Measurements from ENCODE around the gene SELENOO.
A peak's percentile ranks its signal among the peaks of the same experiment; 100 is the strongest.
"Not testable (repeated sequence)": the region's sequence is repeated elsewhere in the genome, so short reads cannot be mapped to it uniquely, and the experiment has no call there.

Gene SELENOO

GRCh38 chr22:50203288-50203687 is 2.5 kb downstream of the SELENOO start:
- DNase-seq (ENCODE audit: low read depth) = no peak
- H3K4me3 ChIP-seq (ENCODE audit: low read depth, low read length) = no peak overlapping the region
- TF ChIP-seq MYC (IDR thresholded peaks at IDR 0.05; ENCODE audit: low read depth, low read length) (no peak), CTCF (IDR thresholded peaks at IDR 0.05; ENCODE audit: low read depth, low read length) (no peak), POLR2A (IDR thresholded peaks at IDR 0.05; ENCODE audit: extremely low read depth, insufficient read length) (no peak), MAX (IDR thresholded peaks at IDR 0.05; ENCODE audit: low read depth, low read length) (no peak)

GRCh38 chr22:50204571-50204970 is 3.8 kb downstream of the SELENOO start:
- no peak overlapping the region for H3K4me3 ChIP-seq (ENCODE audit: low read depth, low read length)
- no peak for TF ChIP-seq POLR2A (IDR thresholded peaks at IDR 0.05; ENCODE audit: extremely low read depth, insufficient read length)
- DNase-seq (ENCODE audit: low read depth) = no peak

- not testable (repeated sequence) for H3K4me3 ChIP-seq (ENCODE audit: low read depth, low read length); DNase-seq (ENCODE audit: low read depth)
Measured at GRCh38 chr22:50204998-50205397, 4.2 kb downstream of the SELENOO start.

GRCh38 chr22:50205781-50206569 is 5.2 kb downstream of the SELENOO start:
- no peak for DNase-seq (ENCODE audit: low read depth)
- H3K4me3 ChIP-seq (ENCODE audit: low read depth, low read length) = no peak overlapping the region
- TF ChIP-seq MAX (IDR thresholded peaks at IDR 0.05; ENCODE audit: low read depth, low read length) = no peak
- TF ChIP-seq MYC (IDR thresholded peaks at IDR 0.05; ENCODE audit: low read depth, low read length) = no peak
- no peak for TF ChIP-seq CTCF (IDR thresholded peaks at IDR 0.05; ENCODE audit: low read depth, low read length)
- no peak for TF ChIP-seq POLR2A (IDR thresholded peaks at IDR 0.05; ENCODE audit: extremely low read depth, insufficient read length)

GRCh38 chr22:50206599-50206998 is 5.8 kb downstream of the SELENOO start:
- peak; percentile 57 for TF ChIP-seq CTCF (IDR thresholded peaks at IDR 0.05; ENCODE audit: low read depth, low read length)
- no peak for TF ChIP-seq MYC (IDR thresholded peaks at IDR 0.05; ENCODE audit: low read depth, low read length)
- H3K4me3 ChIP-seq (ENCODE audit: low read depth, low read length) = no peak overlapping the region
- peak; percentile 64 for DNase-seq (ENCODE audit: low read depth)

- no peak overlapping the region for H3K4me3 ChIP-seq (ENCODE audit: low read depth, low read length)
- TF ChIP-seq MYC (IDR thresholded peaks at IDR 0.05; ENCODE audit: low read depth, low read length) (no peak), CTCF (IDR thresholded peaks at IDR 0.05; ENCODE audit: low read depth, low read length) (no peak), MAX (IDR thresholded peaks at IDR 0.05; ENCODE audit: low read depth, low read length) (no peak), POLR2A (IDR thresholded peaks at IDR 0.05; ENCODE audit: extremely low read depth, insufficient read length) (no peak)
- no peak for DNase-seq (ENCODE audit: low read depth)
Measured at GRCh38 chr22:50207383-50208140, 6.8 kb downstream of the SELENOO start.

GRCh38 chr22:50208430-50208938 is 7.7 kb downstream of the SELENOO start:
- TF ChIP-seq MAX (IDR thresholded peaks at IDR 0.05; ENCODE audit: low read depth, low read length) = no peak
- TF ChIP-seq POLR2A (IDR thresholded peaks at IDR 0.05; ENCODE audit: extremely low read depth, insufficient read length) = no peak
- no peak for TF ChIP-seq CTCF (IDR thresholded peaks at IDR 0.05; ENCODE audit: low read depth, low read length)
- no peak for TF ChIP-seq MYC (IDR thresholded peaks at IDR 0.05; ENCODE audit: low read depth, low read length)
- no peak overlapping the region for H3K4me3 ChIP-seq (ENCODE audit: low read depth, low read length)

More at GRCh38 chr22:50208430-50208938, 7.7 kb downstream of the SELENOO start:
- no peak for DNase-seq (ENCODE audit: low read depth)
